HFF-Myc (cell line): Measurements from ENCODE around the gene ICAM5.

Experiments
- DNase-seq: peaks from one replicate; pipeline ENCODE4 v3.0.0-alpha.2; 2011; ENCODE audit warnings: low read depth; ENCODE audit errors: extremely low read depth
- H3K4me3 ChIP-seq: replicated peaks from 2 replicates; pipeline ENCODE4 v1.5.1; 2011; ENCODE audit warnings: low read depth, mild to moderate bottlenecking, control low read depth, low read length
- CTCF ChIP-seq: IDR thresholded peaks from 2 replicates; pipeline ENCODE4 v1.5.1; 2012; ENCODE audit warnings: mild to moderate bottlenecking, low read depth, low read length, control low read depth; ENCODE audit errors: missing control alignments

ICAM5 gene

GRCh38 chr19:10338940-10339339 lies 49.2 kb downstream of the ICAM5 start:
- no peak for DNase-seq
- H3K4me3 ChIP-seq, result no peak overlapping the region
- TF ChIP-seq CTCF, result no peak

GRCh38 chr19:10339380-10339960 lies 49.7 kb downstream of the ICAM5 start, which contains the start of gene ICAM3:
ICAM3 (minus strand) TSS chr19:10339624; CDS start chr19:10339614, 10 bp downstream.
- H3K4me3 ChIP-seq, result no peak within 1 kb of the TSS
- no peak for TF ChIP-seq CTCF
- DNase-seq, result no peak

- H3K4me3 ChIP-seq, result no peak overlapping the region
- no peak for TF ChIP-seq CTCF
- DNase-seq, result no peak
These were observed 50.2 kb downstream of the ICAM5 start for GRCh38 chr19:10339977-10340376.

GRCh38 chr19:10343495-10343894 lies 53.7 kb downstream of the ICAM5 start:
- no peak overlapping the region for H3K4me3 ChIP-seq
- TF ChIP-seq CTCF, result no peak
- DNase-seq, result no peak

- H3K4me3 ChIP-seq, result no peak overlapping the region
- no peak for TF ChIP-seq CTCF
- DNase-seq, result no peak
These were observed 55.0 kb downstream of the ICAM5 start for GRCh38 chr19:10344780-10345179.
